Neural cell (in vitro differentiated cells): ENCODE results near the gene KCNIP4.

Experiments
- EP300 ChIP-seq: fragments of 450-650 bp; conservative IDR thresholded peaks from 2 replicates; pipeline ENCODE4 v1.6.1; 2014; ENCODE audit warnings: antibody characterized with exemption, mild to moderate bottlenecking, moderate library complexity; ENCODE audit not compliant: poor library complexity, severe bottlenecking
- EZH2 ChIP-seq: fragments of 200-600, 300-800 bp; shearing (Covaris generic), sonication (generic); IDR thresholded peaks from 2 replicates; pipeline ENCODE4 v1.6.1; 2014; ENCODE audit warnings: antibody characterized with exemption, low read length, borderline replicate concordance, mild to moderate bottlenecking; ENCODE audit not compliant: insufficient read depth, poor library complexity, severe bottlenecking
- POLR2AphosphoS5 ChIP-seq: IDR thresholded peaks from 2 replicates; pipeline ENCODE4 v1.6.1; 2012
- RAD21 ChIP-seq: fragments of 450-650 bp; conservative IDR thresholded peaks from 2 replicates; pipeline ENCODE4 v1.6.1; 2014; ENCODE audit warnings: antibody characterized with exemption, mild to moderate bottlenecking, moderate library complexity
- TAF1 ChIP-seq: IDR thresholded peaks from 2 replicates; pipeline ENCODE4 v1.6.1; 2012; ENCODE audit warnings: low read depth
- TF ChIP-seq, protein P1 (sequence below): fragments of 450-650 bp; IDR thresholded peaks from 2 replicates; pipeline ENCODE4 v1.5.1; 2014; ENCODE audit warnings: antibody characterized with exemption, mild to moderate bottlenecking, moderate library complexity; ENCODE audit not compliant: poor library complexity, severe bottlenecking

- TF ChIP-seq, protein P1, sequence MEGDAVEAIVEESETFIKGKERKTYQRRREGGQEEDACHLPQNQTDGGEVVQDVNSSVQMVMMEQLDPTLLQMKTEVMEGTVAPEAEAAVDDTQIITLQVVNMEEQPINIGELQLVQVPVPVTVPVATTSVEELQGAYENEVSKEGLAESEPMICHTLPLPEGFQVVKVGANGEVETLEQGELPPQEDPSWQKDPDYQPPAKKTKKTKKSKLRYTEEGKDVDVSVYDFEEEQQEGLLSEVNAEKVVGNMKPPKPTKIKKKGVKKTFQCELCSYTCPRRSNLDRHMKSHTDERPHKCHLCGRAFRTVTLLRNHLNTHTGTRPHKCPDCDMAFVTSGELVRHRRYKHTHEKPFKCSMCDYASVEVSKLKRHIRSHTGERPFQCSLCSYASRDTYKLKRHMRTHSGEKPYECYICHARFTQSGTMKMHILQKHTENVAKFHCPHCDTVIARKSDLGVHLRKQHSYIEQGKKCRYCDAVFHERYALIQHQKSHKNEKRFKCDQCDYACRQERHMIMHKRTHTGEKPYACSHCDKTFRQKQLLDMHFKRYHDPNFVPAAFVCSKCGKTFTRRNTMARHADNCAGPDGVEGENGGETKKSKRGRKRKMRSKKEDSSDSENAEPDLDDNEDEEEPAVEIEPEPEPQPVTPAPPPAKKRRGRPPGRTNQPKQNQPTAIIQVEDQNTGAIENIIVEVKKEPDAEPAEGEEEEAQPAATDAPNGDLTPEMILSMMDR: no peak
- no peak for TF ChIP-seq POLR2AphosphoS5
- TF ChIP-seq EP300: no peak
- no peak for TF ChIP-seq RAD21
- TF ChIP-seq TAF1: no peak
- TF ChIP-seq EZH2: no peak
These were observed 238.3 kb downstream of the KCNIP4 start for GRCh38 chr4:21710179-21710835.
